Mammary microvascular endothelial cell (primary cell): ENCODE measurements around the gene GPC4. TPM values are rescaled to one million over a fixed set of nuclear protein-coding genes. Genes with fewer than 3 reads are reported as not detected.

ENCODE experiments used
- total RNA-seq: library from RNA; depleted of rRNA; stranded (reverse); fragments of >200 nt; gene quantifications from 2 replicates; pipeline ENCODE4 v1.2.3, GENCODE V29; 2015

GPC4 gene
- 0.13 and 0.15 TPM in 2 replicates for total RNA-seq

GRCh38 chrX:133415276-133416105, at the start of gene GPC4:
TSS of gene GPC4 (minus strand) at chrX:133415489. CDS start at chrX:133414965, 524 bp downstream.

Other genes with a start within 250 kb of the GPC4 start
- gene TFDP3, start 197.1 kb downstream of the GPC4 start, total RNA-seq = not detected in 2 replicates